Myometrial cell (primary cell): ENCODE measurements around the gene RHOT1. TPM values are rescaled to one million over a fixed set of nuclear protein-coding genes. Genes with fewer than 3 reads are reported as not detected.

Source experiments
- total RNA-seq: library from RNA; depleted of rRNA; stranded (reverse); fragments of >200 nt; gene quantifications from 2 replicates; pipeline ENCODE4 v1.2.3, GENCODE V29; 2015

RHOT1 gene
- total RNA-seq: 22.2 and 32.6 TPM in 2 replicates

GRCh38 chr17:32142038-32142856, at the start of gene RHOT1:
Gene RHOT1 (plus strand): TSS chr17:32142502. CDS start chr17:32142693, 191 bp downstream.

GRCh38 chr17:32265192-32265923, 123.1 kb downstream of the RHOT1 start, which contains the start of gene RHBDL3:
Gene RHBDL3 (plus strand): TSS chr17:32265832. CDS start chr17:32266190, 358 bp downstream.

Other genes with a start within 250 kb of the RHOT1 start
- gene UTP6, start 240.8 kb upstream of the RHOT1 start, total RNA-seq: 24.2 and 29.8 TPM in 2 replicates
- 8.4 and 9.7 TPM in 2 replicates for gene SUZ12, start 205.5 kb upstream of the RHOT1 start, total RNA-seq
- gene LRRC37B, start 135.1 kb upstream of the RHOT1 start, total RNA-seq: 6.9 and 9.0 TPM in 2 replicates
- gene RHBDL3, start 123.3 kb downstream of the RHOT1 start, total RNA-seq: under 0.01 TPM in 1 of 2 replicates, not detected in the other
- 14.0 and 18.7 TPM in 2 replicates for gene C17orf75, start 199.7 kb downstream of the RHOT1 start, total RNA-seq
- gene ZNF207, start 207.7 kb downstream of the RHOT1 start, total RNA-seq: 96.6 and 100 TPM in 2 replicates